ENCODE data around the gene DYNC2I2.
A peak's percentile ranks its signal among the peaks of the same experiment; 100 is the strongest.

The DYNC2I2 gene

DNA sequence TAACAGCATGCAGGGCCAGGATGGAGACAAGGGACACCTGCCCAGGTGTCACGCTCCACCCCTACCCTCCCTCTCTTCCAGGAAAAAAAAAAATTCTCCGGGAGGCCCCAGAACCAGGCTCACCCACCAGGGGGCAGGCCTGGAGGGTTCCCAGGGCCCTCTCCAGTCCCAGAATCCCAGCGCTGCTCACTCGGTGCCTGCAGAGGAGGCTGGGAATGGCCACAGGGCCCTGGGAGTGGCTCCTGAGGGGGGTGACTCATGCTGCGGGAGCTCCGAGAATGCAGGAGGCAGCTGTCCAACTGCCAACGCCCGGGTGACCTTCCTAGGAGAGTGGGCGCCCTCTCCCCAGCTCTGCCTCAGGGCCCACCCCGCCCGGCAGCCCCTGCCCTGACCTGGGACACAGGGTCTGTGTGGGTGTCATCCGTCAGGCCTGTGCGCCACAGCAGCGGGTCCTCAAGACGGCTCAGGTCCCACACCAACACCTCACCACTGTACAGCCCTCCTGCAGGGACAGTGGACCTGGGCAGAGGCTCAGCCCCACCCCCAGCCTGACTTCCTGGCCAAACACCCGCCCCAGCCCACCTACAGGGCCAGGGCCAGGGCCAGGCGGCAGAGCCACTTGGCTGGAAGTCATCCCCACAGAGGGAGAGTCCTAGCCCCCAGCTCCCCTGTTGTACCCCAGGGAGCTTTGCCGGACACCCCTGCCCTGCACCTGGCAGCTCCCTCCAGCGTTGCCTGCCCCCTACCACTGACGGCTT, 21.2 kb downstream of the DYNC2I2 start:
- DNase-seq: peak; percentile 97

DNA sequence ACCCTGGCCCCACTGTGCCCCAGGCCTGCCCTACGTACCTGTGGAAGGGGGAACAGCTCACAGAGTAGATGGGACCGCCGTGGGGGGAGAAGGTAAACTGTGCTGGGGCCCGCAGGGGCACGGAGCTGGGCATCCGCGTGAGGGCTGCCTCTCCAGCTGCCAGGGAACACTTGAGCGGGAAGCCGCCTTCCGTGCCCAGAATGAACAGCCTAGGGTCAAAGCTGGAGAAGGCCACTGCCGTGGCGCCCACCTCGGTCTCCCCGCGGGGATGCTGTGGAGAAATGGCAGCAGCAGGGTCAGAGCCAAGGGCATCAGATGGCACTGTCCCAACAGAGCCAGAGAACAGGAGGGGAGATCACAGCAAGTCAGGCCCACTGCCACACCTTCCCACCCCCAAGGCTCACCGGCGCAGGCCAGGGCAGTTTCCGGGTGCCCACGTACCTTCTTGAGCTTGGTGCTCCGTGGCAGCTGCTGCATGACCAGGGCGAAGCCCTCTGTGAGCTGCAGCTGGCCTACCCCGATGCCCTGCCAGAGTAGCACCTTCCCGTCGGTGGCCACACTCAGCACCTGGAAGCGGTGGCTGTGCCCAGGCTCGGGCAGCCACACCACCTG, 21.9 kb downstream of the DYNC2I2 start:
- no peak for DNase-seq

DNA sequence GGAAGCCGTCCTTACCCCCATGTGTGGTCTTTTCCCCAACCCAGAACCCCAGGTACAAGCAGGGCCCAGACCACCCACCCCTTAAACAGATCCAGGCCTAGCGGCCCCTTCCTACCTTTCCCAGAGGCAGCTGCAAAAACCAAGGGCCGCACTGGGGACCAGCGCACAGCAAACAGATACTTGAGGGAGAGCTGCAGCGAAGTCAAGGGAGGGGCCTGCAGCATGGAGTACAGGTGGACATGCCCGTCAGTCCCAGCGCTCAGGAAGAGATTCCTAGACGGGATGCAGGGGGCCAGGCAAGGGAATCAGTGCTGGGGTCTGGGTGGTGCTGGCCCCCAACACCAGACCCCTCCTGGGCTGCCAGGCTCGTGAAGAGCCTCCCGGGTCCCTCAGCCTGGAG, 22.5 kb downstream of the DYNC2I2 start:
- DNase-seq: no peak

DNA sequence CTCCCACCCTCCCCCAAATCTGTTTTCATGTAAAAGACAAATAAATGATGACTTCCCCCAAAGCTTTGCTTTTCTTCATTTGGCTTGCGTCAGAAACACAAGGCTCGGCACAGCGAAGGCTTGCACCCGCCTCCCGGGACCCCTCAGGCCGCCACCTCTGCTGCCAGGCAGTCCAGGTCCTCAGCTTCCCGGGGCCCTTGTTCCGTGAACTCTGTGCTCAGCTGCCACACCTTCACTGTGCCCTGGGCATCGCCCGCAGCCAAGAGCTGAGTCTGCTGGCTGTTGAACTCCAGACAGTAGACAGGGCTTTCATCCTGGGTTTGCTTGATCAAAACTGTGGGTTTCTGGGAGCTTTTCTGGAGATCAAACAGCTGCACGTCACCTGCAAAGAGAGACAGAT, 23.0 kb downstream of the DYNC2I2 start:
- no peak for DNase-seq

DNA sequence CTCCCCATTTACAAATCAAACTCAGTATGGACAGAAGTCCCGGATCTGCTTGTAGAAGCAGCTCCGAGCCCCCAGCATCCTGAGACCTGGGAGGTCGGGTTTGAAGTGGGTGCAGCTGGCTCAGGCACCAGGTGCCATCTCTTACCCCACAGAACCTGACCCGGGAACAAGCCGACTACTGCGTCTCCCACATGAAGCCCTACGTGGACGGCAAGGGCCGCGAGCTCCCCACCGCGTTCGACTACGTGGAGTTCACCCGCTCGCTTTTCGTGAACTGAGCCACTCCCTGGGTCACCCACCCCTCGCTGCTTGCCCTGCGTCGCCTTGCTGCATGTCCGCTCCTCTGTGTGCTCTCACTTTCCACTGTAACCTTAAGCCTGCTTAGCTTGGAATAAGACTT, 23.6 kb downstream of the DYNC2I2 start:
- no peak for DNase-seq

DNA sequence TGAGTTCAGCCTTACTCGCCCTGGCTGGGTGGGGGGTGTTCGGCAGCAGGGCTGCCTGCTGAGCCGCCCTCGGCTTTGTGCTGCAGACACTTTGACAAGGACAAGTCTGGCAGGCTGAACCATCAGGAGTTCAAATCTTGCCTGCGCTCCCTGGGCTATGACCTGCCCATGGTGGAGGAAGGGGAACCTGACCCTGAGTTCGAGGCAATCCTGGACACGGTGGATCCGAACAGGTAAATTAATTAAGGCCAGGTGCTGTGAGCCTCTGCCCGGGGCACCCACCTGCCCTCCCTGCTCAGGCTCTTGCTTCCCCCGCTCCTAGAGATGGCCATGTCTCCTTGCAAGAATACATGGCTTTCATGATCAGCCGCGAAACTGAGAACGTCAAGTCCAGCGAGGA, 24.2 kb downstream of the DYNC2I2 start:
- DNase-seq: no peak

DNA sequence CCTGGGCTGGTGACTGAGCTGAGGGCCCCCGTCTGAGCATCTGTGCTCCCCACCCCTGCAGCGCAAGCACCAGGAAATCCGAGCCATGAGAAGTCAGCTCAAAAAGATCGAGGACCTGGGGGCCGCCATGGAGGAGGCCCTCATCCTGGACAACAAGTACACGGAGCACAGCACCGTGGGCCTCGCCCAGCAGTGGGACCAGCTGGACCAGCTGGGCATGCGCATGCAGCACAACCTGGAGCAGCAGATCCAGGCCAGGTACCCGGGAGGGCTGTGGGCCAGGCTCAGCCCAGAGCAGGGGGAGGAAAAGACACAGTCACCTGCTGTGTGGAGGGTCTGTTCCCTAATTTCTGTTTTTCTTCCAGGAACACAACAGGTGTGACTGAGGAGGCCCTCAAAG, 24.6 kb downstream of the DYNC2I2 start:
- no peak for DNase-seq

DNA sequence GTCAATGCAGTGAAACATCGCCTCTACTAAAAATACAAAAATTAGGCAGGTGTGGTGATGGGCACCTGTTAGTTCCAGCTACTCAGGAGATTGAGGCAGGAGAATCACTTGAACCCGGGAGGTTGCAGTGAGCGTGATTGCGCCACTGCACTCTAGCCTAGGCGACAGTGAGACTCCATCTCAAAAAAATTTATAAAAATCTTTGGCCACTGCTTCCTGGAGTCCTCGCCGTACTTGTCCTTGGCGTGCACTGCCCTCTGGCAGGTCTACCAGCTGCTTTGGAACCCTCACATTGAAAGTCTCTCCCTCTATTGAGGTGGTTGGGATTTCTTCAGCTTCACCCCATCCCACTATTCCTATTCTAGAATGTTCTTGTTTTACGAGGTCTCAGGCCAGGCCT, 25.0 kb downstream of the DYNC2I2 start:
- DNase-seq: no peak

DNA sequence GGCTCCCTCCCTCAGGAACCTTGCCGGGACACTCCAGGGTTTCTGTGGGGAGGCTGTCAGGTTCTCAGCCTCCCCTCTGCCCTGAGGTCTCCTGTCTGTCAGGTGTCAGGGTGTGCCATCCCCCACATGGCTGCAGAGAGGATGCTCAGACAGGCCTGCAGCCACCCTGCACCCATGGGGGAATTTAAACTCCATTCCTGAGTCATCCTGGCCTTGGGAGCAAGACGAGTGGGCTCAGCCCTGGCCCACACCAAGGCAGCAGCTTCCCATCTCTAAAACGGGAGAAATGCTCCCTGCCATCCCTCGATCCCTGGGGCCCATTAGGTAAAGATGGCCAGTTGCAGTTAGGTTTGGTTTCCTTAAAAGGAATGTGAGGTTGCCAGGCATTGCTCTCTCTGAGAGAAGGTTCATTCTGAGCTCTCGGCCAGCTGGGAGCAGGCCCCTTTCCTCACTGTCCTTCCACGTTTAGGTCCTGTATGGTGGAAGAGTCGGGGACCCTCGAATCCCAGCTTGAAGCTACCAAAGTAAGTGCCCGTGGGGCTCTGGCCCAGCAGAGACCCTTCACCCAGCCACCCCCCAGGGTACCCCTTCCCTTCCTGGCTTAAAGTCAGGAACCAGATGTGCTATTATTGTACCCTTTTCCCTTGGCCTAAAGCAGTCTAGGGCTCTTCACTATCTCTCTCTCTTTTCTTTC, 26.6 kb downstream of the DYNC2I2 start:
- DNase-seq: no peak

DNA sequence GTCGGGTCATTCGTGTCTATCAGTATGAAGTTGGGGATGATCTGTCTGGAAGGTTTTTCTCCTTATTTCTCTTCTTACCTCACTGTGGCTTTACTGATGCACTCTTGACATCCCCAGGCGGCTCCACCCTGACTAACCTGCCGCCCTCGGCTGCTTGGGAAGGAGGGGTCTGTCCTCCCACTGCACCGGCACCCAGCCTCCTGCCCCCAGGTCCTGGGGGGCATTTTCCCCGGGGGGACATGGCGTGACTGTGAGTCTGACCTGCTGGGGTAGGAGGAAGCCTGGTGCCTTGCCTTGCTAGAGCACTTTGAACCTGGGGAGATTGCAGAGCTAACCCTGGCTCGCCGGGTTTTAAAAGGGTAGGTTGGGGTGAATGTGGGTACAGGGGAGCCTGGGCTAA, 27.5 kb downstream of the DYNC2I2 start:
- DNase-seq: no peak

DNA sequence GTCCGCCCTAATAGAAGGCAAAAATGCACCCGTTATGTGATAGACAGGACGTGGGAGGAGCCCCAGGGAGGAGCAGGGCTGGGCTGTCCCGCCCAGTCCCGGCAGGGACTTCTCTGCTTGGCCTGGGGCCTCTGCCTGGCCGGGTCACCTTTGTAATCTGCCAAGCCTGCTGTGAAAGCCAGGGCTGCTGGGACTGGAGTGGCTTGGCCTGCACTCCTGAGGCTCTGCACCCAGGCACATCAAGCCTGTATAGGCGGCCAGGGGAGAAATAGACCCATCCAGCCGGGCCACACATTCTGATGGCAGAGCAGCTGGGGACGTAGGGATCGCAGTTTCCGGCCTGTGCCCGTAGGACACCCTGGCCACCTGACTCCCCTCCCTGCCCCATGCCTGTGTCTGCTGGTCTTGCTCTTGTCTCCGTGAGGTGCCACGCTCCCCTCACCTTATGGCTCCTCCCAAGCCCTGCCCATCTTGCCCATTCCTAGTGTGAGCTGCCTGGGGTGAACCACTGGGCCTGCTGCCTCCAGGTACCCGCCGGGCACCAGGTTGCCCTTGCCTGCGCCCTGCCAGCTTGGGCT, 28.1 kb downstream of the DYNC2I2 start:
- no peak for DNase-seq

DNA sequence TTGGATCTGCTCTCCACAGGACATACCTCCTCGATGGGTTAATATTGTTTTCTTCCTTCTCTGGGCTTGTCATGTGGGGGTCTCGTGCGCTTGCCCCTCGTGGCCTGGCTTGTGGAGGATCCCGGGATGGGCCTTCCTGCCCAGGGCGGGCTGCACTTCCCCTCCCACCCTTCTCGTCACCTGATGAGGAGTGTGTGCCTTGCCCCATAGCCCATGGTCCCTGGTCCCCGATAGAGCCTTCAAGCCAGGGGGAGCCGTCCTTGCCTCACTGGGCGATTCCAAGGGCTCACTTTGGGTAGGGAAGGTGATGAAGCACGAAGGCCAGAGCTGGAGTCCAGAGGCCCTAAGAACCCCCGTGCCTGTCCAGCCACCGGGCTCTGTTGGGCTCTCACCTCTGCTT, 28.7 kb downstream of the DYNC2I2 start:
- no peak for DNase-seq

DNA sequence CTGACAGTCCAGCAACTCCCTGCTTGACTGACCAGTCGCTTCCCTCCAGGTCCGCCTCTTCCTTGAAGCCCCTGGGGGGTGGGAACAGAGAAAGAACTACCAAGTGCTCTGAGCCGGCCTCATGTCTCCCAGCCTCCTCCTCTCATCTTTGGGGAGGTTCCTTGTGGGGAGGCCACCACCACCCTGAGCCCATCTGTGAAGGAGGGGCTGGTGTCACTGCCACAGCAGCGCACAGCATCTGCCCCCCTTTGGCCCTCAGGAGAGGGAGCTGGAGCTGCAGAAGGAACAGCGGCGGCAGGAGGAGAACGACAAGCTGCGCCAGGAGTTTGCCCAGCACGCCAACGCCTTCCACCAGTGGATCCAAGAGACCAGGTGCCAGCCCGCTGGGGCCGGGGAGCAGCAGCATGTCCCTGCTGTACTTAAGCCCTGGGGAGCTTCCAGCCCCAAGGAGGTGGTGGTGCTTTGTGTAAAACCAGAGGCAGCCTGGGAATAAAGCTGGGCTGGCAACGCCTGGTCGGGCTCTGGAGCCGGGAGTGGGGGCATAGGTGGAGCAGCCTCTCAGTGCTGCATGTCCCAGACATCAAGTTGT, 29.4 kb downstream of the DYNC2I2 start:
- DNase-seq: no peak

DNA sequence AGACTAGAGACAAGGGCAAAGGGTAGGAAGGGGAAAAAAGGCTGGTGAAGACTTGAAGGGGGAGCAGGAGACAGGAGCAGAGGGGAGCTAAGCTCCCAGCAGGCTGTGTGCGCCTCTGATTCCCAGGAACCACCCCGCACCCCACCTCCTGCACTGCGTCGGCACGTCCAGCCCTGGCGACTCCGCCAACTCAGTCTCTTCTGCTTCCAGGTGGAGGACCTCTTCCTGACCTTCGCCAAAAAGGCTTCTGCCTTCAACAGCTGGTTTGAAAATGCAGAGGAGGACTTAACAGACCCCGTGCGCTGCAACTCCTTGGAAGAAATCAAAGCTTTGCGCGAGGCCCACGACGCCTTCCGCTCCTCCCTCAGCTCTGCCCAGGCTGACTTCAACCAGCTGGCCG, 30.5 kb downstream of the DYNC2I2 start:
- no peak for DNase-seq

DNA sequence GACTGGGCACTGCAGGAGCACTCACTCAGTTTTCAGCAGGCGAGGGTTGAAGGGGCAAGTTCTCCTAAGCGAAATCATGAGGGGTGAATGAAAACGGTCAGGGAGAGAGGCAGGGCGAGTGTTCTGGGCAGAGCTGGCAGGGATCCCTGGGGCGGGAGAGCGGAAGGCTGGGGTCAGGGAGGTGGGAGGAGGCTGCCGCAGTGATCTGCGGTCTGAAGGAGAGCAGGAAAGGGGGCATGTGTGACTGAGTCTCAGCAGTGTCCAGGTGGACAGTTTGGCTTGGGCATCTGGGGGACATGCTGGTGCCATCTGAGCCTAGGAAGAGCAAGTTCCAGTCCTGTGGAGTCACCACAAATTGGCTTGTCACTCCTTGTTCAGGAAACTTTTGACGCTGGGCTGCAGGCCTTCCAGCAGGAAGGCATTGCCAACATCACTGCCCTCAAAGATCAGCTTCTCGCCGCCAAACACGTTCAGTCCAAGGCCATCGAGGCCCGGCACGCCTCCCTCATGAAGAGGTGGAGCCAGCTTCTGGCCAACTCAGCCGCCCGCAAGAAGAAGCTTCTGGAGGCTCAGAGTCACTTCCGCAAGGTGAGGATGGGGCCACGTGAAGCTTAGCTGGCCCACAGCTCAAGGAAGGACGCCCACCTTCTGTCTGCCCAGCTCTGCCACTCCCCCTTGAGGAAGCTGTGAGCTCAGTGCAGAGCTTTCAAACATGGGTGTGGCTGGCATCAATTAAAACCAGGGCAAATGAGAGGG, 31.1 kb downstream of the DYNC2I2 start:
- no peak for DNase-seq

DNA sequence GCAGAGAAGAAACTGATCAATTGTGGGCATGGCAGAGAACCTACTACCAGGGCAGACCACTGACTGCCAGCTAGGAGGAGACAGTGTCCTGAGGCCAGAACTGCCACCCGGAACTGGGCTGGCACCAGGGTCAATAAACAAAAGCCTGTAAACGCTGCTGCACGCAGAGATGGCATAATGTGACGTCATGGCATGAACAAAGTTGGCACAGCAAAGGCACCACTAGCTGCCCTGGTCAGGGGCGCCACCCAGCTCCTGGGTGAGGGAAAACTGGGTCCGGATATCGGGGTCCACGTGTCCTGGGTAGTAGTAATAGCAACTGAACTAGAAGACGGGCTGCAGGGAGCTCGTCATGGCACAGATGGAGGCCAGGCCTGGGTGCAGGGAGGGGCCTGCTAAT, 32.1 kb downstream of the DYNC2I2 start:
- no peak for DNase-seq

DNA sequence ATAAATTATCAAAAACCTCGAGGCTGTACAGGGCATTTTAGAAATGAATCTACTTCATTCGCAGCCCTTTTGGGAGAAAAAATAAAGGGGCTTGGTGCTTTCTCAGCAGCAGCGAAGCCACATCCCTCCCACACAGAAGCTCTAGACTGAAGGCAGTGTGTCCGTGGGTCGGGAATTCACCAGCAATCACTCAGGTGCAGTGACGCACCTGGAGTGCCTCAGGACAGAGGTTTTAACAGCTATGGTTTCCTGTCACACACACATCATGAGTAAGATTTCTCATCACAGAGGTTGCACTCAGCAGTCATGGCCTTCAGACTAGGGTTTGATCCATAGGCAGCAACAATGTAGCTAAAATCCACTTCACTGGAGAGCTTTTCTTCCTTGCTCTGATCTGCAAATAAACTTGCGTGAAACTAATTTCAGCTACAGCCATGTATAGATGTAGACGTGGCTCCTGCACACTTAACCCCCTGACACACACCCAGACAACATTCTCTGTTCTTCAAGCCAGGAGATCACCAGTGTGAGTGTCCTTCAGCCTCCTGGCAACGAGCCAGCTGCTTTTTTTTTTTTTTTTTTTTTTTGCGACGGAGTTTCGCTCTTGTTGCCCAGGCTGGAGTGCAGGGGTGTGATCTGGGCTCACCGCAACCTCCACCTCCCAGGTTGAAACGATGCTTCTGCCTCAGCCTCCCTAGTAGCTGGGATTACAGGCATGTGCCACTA, 34.8 kb downstream of the DYNC2I2 start:
- no peak for DNase-seq

DNA sequence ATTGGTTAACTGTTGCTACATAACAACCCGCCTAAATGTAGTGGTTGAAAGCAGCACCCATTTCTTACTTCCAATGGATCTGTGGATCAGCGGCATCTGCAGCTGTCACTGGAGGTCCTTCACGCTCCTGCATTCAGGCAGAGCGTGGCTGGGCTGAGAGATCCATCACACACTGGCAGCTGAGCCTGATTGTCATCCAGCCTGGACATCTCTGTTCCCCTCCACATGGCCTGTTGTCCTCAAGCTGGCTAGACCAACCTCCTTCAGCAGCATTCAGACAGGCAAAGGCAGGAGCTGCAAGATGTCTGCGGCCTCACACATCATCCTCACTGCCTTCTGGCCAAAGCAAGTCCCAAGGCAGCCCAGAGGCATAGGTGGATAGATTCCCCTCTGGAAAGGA, 36.9 kb downstream of the DYNC2I2 start:
- DNase-seq: no peak

DNA sequence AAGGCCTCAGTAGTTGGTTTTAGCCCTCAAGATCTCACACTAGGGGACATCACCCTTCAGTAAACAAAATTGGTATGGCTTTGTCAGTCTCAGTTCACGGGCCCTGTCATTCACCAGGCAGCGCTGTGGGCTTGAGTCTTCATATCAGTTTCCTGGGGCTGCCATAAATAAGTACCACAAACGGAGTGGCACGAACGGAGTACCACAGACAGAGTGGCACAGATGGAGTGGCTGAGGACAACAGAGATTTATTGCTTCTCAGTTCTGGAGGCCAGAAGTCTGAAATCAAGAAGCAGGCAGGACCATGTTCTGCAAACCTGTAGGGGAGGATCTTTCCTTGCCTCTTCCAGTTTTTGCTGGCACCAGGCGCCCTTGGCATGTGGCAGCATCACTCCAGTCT, 37.5 kb downstream of the DYNC2I2 start:
- no peak for DNase-seq

DNA sequence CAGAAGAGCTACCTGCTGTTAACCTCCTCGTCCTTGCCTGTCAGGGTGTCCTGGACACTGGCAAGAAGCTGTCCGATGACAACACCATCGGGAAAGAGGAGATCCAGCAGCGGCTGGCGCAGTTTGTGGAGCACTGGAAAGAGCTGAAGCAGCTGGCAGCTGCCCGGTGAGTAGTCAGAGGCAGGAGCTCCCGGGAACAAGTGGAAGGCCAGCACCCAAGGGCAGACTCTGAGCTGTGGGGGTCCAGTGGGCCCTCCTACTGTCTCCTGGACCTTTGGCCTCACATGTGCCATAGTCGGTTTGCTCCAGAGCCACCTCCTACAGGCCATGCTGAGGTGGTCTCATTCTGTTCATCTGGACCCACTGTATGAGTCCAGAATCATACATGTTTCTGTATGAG, 38.7 kb downstream of the DYNC2I2 start:
- no peak for DNase-seq

DNA sequence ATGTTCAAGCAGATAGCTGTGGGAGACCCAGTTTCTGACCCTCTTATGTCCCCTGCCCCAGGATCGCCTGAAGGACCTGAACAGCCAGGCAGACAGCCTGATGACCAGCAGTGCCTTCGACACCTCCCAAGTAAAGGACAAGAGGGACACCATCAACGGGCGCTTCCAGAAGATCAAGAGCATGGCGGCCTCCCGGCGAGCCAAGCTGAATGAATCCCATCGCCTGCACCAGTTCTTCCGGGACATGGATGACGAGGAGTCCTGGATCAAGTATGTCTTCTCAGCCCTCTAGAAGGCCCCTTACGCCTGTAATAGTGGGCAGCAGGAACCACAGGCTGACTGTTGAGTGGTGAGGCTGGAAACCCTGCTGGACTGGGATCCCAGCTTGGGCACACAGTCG, 41.1 kb downstream of the DYNC2I2 start:
- no peak for DNase-seq

DNA sequence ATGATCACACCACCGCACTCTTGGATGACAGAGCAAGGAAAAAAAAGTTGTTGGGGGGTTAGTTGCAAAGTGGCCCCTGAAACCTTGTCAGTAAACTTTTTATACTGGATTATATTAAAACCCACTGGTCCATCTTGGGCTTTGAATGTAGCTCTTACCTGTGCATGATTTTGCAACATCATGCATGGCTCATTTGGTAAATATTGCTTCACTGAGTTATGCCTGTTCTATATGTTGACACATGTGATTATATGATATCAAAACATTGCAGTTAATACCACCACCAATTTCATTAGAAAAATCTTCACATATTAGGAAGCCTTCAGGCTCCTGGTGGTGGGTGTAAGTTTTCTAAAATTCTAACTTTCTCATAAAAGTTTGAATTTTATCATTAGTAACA, 41.9 kb downstream of the DYNC2I2 start:
- no peak for DNase-seq
